Activated naive CD4-positive, alpha-beta T cell treated with anti-CD3 and anti-CD28 coated beads, Interleukin-2, amount 10 ng/mL, durations not matched to agents 7 days and 5 days (primary cell): ENCODE results near the gene SYNE3.
A peak's percentile ranks its signal among the peaks of the same experiment; 100 is the strongest.

Source experiments
- CTCF ChIA-PET: fragments of 350-600 bp; sonication (Branson Sonifier 250); formaldehyde crosslinking; loops from one replicate; lab custom pipeline; 2021; ENCODE audit warnings: antibody characterized with exemption; lab: Charles Lee
- DNase-seq: peaks from one replicate; pipeline ENCODE4 v3.0.0-alpha.2; 2020
- H3K27ac Mint-ChIP-seq: one replicate; pipeline ENCODE4 v1.8.0; 2021; ENCODE audit warnings: mild to moderate bottlenecking, moderate library complexity, mixed read lengths
- H3K27me3 Mint-ChIP-seq: one replicate; pipeline ENCODE4 v1.8.0; 2021; ENCODE audit warnings: mild to moderate bottlenecking, mixed read lengths
- H3K36me3 Mint-ChIP-seq: one replicate; pipeline ENCODE4 v1.8.0; 2021; ENCODE audit warnings: mixed read lengths
- H3K4me1 Mint-ChIP-seq: one replicate; pipeline ENCODE4 v1.8.0; 2021; ENCODE audit warnings: mixed read lengths
- H3K4me3 Mint-ChIP-seq: one replicate; pipeline ENCODE4 v1.8.0; 2021; ENCODE audit warnings: mild to moderate bottlenecking, moderate library complexity, mixed read lengths
- H3K9me3 Mint-ChIP-seq: one replicate; pipeline ENCODE4 v1.8.0; 2021; ENCODE audit warnings: mixed read lengths

SYNE3 gene

DNA sequence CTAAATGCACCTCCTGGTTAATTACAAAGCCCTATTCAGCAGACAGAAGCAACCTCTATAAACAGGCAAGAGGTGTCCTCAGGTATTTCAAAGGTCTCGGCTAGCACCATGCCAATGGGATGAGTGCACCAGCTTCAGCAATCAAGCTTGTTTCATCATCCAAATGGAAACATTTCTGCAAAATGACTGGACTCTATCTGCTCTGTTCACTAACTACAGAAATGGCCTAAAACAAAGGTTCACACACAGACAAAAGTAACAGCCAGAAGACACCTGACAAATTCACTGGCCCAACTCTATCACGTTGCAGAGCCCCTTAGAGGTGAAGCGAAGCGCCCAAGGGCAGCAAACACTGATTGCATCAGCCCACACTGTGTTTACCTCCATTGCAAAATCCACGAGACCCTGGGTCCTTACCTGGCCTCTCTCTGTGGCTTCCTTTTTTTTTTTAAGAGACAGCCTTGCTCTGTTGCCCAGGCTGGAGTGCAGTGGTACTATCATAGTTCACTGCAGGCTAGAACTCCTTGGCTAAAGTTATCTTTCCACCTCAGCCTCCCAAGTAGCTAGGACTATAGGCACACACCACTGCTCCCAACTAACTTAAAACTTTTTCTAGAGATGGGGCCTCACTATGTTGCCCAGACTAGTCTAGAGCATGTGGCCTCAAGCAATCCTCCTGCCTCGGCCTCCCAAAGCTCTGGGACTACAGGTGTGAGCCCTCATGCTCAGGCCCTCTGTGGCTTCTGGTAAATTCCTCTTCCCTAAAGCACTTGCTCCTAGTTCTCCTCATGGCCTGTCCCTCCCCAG lies 8.5 kb upstream of the SYNE3 start:
- Mint-ChIP-seq H3K4me1 (peaks cover 78% of the 10 kb centered on the region), H3K36me3 (peaks cover 18% of the 10 kb centered on the region), H3K27ac (peak overlapping the region; percentile 98), H3K4me3 (peak overlapping the region; percentile 70), H3K27me3 (no peaks in the 10 kb centered on the region), H3K9me3 (no peaks in the 10 kb centered on the region)
- CTCF ChIA-PET: interaction anchor here (1.1 to 4.8 kb wide), 7 partner anchors 8 to 97 kb away, joined by 4 to 30 read pairs (median 10); no protein-coding TSS in a partner anchor
- DNase-seq: no peak

DNA sequence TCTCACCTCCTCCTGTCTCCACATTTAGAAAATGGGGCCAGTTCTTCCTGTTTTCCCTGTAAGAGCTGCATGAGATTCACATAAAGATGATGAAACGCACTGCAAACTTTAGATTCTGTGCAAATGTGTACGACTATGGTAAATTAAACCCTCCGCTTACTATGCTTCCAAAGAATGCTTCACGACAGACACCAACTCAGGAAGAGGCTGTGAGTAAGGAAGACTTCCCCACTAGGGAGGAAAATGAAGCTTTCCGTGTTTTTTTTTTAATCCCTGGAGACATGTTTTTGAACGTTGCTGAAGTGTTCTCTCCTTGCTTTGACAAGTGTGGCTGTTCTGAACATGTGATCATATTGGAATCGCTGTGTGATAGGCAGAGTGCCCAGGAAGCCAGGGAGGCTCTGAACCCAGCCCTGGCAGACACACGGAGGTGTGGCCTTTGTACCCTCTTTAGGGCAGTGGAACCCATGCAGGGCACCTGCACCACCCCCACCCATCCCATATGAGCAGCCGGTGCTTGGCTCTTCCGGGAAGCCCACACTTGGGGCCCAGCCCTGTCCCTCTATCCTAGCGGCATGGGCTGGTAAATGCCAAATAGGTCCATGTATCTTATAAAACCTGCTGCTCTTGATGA lies 7.5 kb upstream of the SYNE3 start:
- Mint-ChIP-seq H3K4me3 (peak overlapping the region; percentile 70), H3K27ac (peak overlapping the region; percentile 98), H3K27me3 (no peaks in the 10 kb centered on the region), H3K9me3 (no peaks in the 10 kb centered on the region), H3K4me1 (peaks cover 84% of the 10 kb centered on the region), H3K36me3 (peaks cover 12% of the 10 kb centered on the region)
- DNase-seq: peak; percentile 79
- CTCF ChIA-PET: interaction anchor here (0.8 to 2.6 kb wide), 9 partner anchors 9 to 96 kb away, joined by 3 to 10 read pairs (median 4); partner anchors contain the start of gene GLRX5

DNA sequence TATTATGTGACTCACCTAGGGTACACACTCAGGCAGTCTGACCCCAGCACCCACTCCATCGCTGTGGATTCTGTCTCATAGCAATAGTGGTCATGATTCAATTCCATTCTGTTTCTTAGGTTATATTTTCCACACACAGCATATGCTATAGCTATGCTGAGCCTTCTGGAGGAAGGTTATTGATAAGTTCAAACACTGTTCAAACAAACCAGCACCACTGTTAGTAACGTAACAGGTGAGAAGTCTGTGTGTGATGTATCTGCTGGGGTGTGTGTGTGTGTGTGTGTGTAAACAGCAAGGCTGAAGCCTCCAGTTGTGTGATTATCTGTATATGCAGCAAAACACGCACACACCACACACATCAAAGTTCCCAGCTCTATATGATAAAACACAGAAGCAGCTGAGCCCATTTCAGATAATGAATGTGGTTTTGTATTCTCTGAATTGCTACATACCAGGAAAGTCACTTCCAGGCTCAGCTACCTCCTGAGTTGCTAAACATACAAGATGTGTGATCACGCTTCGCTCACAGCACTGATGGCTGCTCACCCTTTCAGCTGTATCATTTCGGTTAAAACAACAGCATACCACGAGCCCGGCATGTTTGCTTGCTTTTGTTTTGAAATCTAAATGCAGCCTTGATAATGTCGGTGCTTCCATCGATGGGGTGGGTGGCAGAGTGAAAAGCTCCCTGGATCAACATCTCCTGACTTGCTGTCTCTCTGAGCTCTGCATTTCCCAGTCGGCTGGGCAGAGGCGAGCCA lies 6.8 kb upstream of the SYNE3 start:
- CTCF ChIA-PET: interaction anchor here (0.8 to 2.6 kb wide), 8 partner anchors 10 to 96 kb away, joined by 3 to 10 read pairs (median 4); partner anchors contain the start of gene GLRX5
- H3K27ac Mint-ChIP-seq: peak overlapping the region; percentile 98
- peaks cover 14% of the 10 kb centered on the region for H3K36me3 Mint-ChIP-seq
- peak; percentile 68 for DNase-seq
- H3K9me3 Mint-ChIP-seq: no peaks in the 10 kb centered on the region
- H3K4me3 Mint-ChIP-seq: peak overlapping the region; percentile 70
- H3K4me1 Mint-ChIP-seq: peaks cover 89% of the 10 kb centered on the region
- no peaks in the 10 kb centered on the region for H3K27me3 Mint-ChIP-seq

DNA sequence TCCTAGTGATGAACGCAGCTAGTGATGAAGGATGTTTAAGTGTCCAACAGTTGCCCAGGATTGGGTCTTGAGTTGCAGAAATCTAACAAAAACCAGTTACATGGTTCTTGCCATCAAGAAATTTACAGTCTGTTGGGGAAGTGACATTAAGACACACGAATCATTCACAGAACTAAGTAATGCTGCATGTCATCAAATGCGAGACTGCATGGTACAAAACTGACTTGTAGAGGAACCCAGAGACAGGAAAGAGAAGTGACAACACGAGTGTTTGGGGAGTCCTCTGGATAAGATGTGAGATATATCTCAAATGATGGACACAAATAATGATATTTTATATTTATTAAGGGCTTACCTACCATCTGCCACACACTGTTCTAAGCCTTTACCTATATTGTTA lies 6.1 kb upstream of the SYNE3 start:
- peak overlapping the region; percentile 98 for H3K27ac Mint-ChIP-seq
- H3K27me3 Mint-ChIP-seq: no peaks in the 10 kb centered on the region
- peak overlapping the region; percentile 70 for H3K4me3 Mint-ChIP-seq
- CTCF ChIA-PET: interaction anchor here (1.3 to 2.6 kb wide), 3 partner anchors 42 to 80 kb away, joined by 3 to 10 read pairs (median 3); no protein-coding TSS in a partner anchor
- DNase-seq: peak; percentile 22
- H3K9me3 Mint-ChIP-seq: no peaks in the 10 kb centered on the region
- H3K4me1 Mint-ChIP-seq: peaks cover 94% of the 10 kb centered on the region
- peaks cover 14% of the 10 kb centered on the region for H3K36me3 Mint-ChIP-seq

DNA sequence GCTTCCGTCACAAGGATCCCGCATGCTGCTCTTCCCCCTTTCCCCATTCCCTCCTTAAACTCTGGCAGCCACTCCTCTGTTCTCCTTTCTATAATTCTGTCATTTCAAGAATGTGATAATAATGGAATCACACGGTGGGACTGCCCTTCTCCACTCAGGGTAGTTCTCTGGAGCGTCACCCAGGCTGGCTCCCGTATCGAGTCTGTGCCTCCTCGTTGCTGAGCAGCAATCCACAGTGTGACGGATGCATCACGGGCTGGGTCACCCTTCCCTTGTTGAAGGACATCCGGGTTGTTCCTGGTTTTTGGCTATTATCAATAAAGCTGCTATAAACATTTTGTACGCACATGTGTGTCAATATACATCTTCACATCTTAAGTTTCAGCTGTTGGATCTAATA lies 5.7 kb upstream of the SYNE3 start:
- no peaks in the 10 kb centered on the region for H3K9me3 Mint-ChIP-seq
- peak overlapping the region; percentile 70 for H3K4me3 Mint-ChIP-seq
- CTCF ChIA-PET: interaction anchor here (1.4 to 2.6 kb wide), 2 partner anchors 70 to 80 kb away, joined by 3 to 10 read pairs; no protein-coding TSS in a partner anchor
- DNase-seq: peak; percentile 17
- H3K4me1 Mint-ChIP-seq: peaks cover 94% of the 10 kb centered on the region
- no peaks in the 10 kb centered on the region for H3K27me3 Mint-ChIP-seq
- peak overlapping the region; percentile 98 for H3K27ac Mint-ChIP-seq
- peaks cover 14% of the 10 kb centered on the region for H3K36me3 Mint-ChIP-seq

DNA sequence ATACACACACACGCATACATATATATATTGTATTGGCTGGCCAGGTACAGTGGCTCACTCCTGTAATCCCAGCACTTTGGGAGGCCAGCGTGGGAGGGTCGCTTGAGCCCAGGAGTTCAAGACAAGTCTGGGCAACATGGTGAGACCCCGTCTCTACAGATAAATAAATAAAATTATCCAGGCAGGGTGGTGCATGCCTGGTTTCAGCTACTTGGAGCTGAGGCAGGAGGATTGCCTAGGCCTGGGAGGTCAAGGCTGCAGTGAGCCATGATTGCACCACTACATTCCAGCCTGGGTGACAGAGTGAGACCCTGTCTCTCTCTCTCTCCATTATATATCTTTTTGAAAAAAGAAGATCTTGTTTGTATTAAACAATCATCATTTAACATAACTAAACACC lies 4.6 kb upstream of the SYNE3 start:
- H3K36me3 Mint-ChIP-seq: peaks cover 14% of the 10 kb centered on the region
- peaks cover 87% of the 10 kb centered on the region for H3K4me1 Mint-ChIP-seq
- H3K4me3 Mint-ChIP-seq: no peak overlapping the region
- no peaks in the 10 kb centered on the region for H3K9me3 Mint-ChIP-seq
- no peaks in the 10 kb centered on the region for H3K27me3 Mint-ChIP-seq
- CTCF ChIA-PET: interaction anchor here (0.6 kb wide), 1 partner anchor 79 kb away, joined by 3 read pairs; no protein-coding TSS in a partner anchor
- peak overlapping the region; percentile 74 for H3K27ac Mint-ChIP-seq
- DNase-seq: peak; percentile 14

DNA sequence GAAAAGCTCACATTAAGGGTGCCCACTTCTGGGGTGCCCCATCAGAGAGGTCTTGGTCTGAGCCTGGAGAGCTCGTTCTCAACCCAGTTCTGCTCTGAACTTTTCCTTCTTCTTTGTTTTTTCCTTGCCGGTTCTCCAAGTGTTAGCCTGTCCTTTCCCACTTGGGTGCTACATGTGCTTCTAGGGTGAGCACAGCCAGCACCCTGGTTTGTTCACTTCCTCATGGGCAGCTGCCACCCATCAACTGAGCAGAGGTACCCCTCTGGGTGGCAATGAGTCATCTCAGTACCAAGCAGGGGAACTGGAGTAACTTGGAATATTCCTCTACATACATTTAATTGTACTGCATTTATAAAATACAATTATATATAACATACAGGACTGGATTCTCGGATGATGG lies 3.9 kb upstream of the SYNE3 start:
- no peaks in the 10 kb centered on the region for H3K9me3 Mint-ChIP-seq
- H3K27me3 Mint-ChIP-seq: no peaks in the 10 kb centered on the region
- CTCF ChIA-PET: interaction anchor here (0.7 to 1.1 kb wide), 2 partner anchors 13 to 14 kb away, joined by 3 read pairs; partner anchors contain the start of gene GLRX5
- H3K27ac Mint-ChIP-seq: peak overlapping the region; percentile 99
- peak overlapping the region; percentile 63 for H3K4me3 Mint-ChIP-seq
- H3K4me1 Mint-ChIP-seq: peaks cover 85% of the 10 kb centered on the region
- H3K36me3 Mint-ChIP-seq: peaks cover 18% of the 10 kb centered on the region
- peak; percentile 27 for DNase-seq

DNA sequence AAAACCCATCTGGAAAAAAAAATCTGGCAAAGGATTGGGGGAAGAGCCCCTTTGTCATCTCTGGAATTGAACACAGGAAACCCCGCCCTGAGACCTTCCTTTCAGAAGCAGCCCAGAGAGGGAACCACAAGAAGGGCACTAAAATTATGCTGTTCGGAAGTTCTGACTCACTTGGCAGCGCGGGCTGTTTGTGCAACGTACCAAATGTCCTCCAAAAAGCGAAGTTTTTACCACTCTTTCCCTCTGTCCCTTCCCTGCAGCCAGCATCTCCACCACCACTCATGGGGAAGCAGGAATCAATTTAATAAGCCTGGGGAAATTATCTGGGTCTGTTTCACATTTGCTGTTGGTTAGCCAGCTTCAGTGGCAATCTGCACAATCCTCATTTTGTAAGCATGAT lies 3.2 kb upstream of the SYNE3 start:
- Mint-ChIP-seq H3K27me3 (no peaks in the 10 kb centered on the region), H3K9me3 (no peaks in the 10 kb centered on the region), H3K4me1 (peaks cover 85% of the 10 kb centered on the region), H3K36me3 (peaks cover 24% of the 10 kb centered on the region), H3K4me3 (peak overlapping the region; percentile 63), H3K27ac (peak overlapping the region; percentile 99)
- peak; percentile 83 for DNase-seq
- CTCF ChIA-PET: interaction anchor here (0.7 to 7.3 kb wide), 3 partner anchors 8 to 15 kb away, joined by 3 to 41 read pairs (median 3); partner anchors contain the start of gene GLRX5

DNA sequence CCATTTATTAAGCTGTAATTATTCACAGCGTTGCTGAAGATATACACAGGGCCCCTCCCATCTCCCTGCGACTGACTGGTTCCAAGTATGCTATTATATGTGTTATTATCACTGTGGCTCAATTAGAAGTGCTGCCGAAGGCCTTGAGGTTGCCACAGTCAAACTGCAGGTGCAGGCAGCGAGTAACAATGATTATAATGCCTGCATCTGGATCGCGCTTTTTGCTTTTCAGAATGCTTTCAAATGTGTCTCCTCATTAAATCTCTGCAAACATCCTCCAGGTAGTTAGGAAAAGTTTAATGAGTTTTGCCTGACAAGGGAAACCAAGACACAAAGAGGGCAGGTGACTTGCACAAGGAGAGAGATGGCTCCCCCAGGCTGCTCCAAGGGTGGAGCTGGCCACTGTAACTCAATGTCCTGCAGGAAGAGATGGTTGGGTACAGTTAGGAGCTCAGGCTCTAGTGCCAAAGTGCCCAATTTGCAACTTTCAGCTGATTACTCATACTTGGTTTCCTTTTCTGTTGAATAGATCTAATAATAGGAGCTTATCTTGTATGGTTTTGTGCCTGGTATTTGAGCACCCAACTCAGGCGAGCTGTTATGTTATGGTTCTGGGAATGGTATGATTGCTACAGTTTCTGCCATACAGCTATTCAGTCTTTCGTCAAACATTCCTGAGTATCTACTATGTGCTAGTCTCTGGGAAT lies 1.7 kb upstream of the SYNE3 start:
- Mint-ChIP-seq H3K9me3 (no peaks in the 10 kb centered on the region), H3K4me1 (peaks cover 82% of the 10 kb centered on the region), H3K4me3 (peak overlapping the region; percentile 76)

DNA sequence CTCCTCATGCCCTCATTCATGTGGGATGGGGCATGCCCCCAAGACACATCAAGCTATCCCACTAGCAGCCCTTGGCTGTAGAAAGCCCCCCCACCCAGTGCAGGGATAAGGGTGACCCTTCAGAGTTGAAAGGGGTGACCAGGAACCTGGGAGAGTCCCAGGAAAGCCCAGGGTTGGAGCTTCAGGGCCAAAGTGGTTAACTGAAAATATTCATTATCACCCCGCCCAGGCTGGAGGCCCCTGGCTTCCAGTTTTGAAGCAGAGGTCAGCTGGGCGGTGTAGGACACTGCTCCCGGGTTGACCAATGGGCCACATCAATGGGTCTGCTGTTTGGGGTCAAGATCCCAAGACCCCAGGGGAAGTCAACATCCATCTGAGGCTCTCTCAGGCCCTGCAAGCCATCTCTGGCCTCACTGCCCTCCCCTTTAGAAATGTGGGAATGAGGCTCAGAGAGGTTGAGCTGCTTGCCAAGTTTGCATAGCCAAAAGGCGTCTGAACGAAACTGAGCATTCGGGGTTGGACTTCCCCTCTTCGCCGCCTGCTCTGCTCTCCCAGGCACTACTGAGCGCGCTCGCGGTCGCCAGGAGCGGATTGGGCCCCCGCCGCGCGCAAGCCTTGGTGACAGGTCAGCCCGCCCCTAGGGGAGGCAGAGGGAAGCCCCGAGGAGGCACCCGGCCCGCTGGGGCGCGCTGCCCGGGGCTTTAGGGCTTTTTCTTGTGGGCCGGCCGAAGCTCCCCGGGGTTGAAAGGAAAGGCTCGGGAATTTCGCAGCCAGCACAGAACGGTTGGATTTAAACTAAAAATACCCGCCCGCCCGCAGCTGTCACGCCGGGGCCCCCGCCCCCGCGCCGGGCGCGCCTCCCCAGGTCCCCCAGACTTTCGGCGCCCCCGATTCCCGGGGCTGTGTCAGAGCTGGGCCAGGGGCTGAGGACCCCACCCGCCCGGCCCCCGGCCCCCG lies 576 bp downstream of the SYNE3 start:
- H3K36me3 Mint-ChIP-seq: peaks cover 32% of the 10 kb centered on the region
- H3K4me1 Mint-ChIP-seq: peaks cover 75% of the 10 kb centered on the region
- peak overlapping the region; percentile 92 for H3K4me3 Mint-ChIP-seq
- peak; percentile 89 for DNase-seq
- H3K27me3 Mint-ChIP-seq: no peaks in the 10 kb centered on the region
- H3K9me3 Mint-ChIP-seq: no peaks in the 10 kb centered on the region
- peak overlapping the region; percentile 87 for H3K27ac Mint-ChIP-seq
- CTCF ChIA-PET: interaction anchor here (0.7 to 7.3 kb wide), 5 partner anchors 9 to 34 kb away, joined by 3 to 41 read pairs (median 4); no protein-coding TSS in a partner anchor

More for the DNA sequence above, 1.7 kb upstream of the SYNE3 start:
- peak overlapping the region; percentile 99 for H3K27ac Mint-ChIP-seq
- H3K36me3 Mint-ChIP-seq: peaks cover 30% of the 10 kb centered on the region
- CTCF ChIA-PET: interaction anchor here (0.7 to 7.3 kb wide), 5 partner anchors 9 to 73 kb away, joined by 3 to 41 read pairs (median 3); no protein-coding TSS in a partner anchor
- H3K27me3 Mint-ChIP-seq: no peaks in the 10 kb centered on the region
- peak; percentile 20 for DNase-seq

DNA sequence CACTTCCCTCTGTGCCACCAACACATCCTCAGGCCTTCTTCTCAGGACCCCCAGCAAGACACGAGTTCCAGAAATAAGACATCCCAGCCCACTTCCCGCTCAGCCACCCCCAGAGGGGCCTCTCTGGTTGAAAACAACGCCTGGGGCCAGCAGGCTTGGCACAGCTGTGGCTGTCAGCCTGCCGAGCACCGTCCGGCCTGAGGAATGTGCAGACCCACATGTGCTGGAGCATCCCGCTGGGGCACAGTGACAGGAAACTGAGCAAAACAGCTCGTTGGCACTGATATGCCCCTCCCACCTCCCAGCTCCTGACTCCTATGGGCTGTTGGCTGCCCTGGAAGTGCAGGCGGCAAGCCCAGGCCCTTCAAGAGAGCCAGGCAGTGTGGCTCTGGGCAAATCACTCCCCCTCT lies 1.4 kb downstream of the SYNE3 start:
- Mint-ChIP-seq H3K9me3 (no peaks in the 10 kb centered on the region), H3K27ac (peak overlapping the region; percentile 87), H3K27me3 (no peaks in the 10 kb centered on the region), H3K36me3 (peaks cover 37% of the 10 kb centered on the region), H3K4me3 (peak overlapping the region; percentile 92), H3K4me1 (peaks cover 77% of the 10 kb centered on the region)
- CTCF ChIA-PET: interaction anchor here (0.6 to 7.3 kb wide), 6 partner anchors 9 to 57 kb away, joined by 3 to 41 read pairs (median 4); no protein-coding TSS in a partner anchor
- peak; percentile 46 for DNase-seq
